K562 (cell line): ENCODE results near the gene BNC2. TPM values are rescaled to one million over a fixed set of nuclear protein-coding genes. Genes with fewer than 3 reads are reported as not detected.

Source experiments
- ATAC-seq: fragments of 200-7000 bp; cut with Tn5 transposase; 3 replicates; pipeline ENCODE4 v1.9.1; 2020; ENCODE audit warnings: moderate library complexity
- BruUV-seq: library from RNA; stranded (reverse); fragments of 400-500 nt; replicated peaks from 2 replicates; lab custom pipeline; 2021; lab: Mats Ljungman, UMichigan
- CTCF ChIA-PET: fragments of 300-600 bp; formaldehyde crosslinking; extraction: SDS; loops from one replicate; lab custom pipeline; 2021; ENCODE audit warnings: low intra/inter-chr PET ratio; lab: Yijun Ruan, JAX
- POLR2A ChIA-PET: fragments of 300-600, 350-650 bp; sonication (Branson Sonifier 250); formaldehyde crosslinking; extraction: SDS; loops from one replicate; lab custom pipeline; 2021; ENCODE audit warnings: antibody characterized with exemption, inconsistent platforms; lab: Yijun Ruan, JAX
- DNase-seq, 4 experiments: peaks; one replicate each; pipeline versions ENCODE4 v3.0.0 to v3.0.0-alpha.2; 2011 to 2018; ENCODE audit warnings: low spot score in 3 of 4, mixed read lengths in 3 of 4; ENCODE audit errors: extremely low read depth in 1 of 4
- FAIRE-seq: peaks from 2 replicates; lab custom pipeline; 2011; peaks lifted over from hg19 to GRCh38; lab: Jason Lieb, UNC
- H2AFZ ChIP-seq: 2 replicates; pipeline ENCODE4 v1.6.0; 2011; ENCODE audit warnings: low read depth, low read length, control low read depth, inconsistent platforms
- H3K27ac ChIP-seq: fragments of 200-600 bp; 3 replicates; pipeline ENCODE4 v1.8.0; 2011; ENCODE audit warnings: low read depth, mild to moderate bottlenecking, control low read depth, inconsistent platforms, low read length, moderate library complexity, mixed read lengths; ENCODE audit errors: extremely low read depth
- H3K27me3 ChIP-seq, 2 experiments: fragments of 300-600 bp in 1 of 2; 2 replicates in 1 of 2; 3 replicates in 1 of 2; pipeline versions ENCODE4 v1.6.0 to v1.8.0; 2011; ENCODE audit warnings: inconsistent platforms in 2 of 2, low read length in 2 of 2, mild to moderate bottlenecking in 1 of 2, mixed read lengths in 1 of 2, moderate library complexity in 1 of 2; ENCODE audit not compliant: control insufficient read depth in 2 of 2, insufficient read depth in 2 of 2
- H3K36me3 ChIP-seq: fragments of 300-600 bp; 3 replicates; pipeline ENCODE4 v1.8.0; 2011; ENCODE audit warnings: mild to moderate bottlenecking, low read length, inconsistent platforms; ENCODE audit not compliant: control insufficient read depth, insufficient read depth
- H3K4me1 ChIP-seq, 2 experiments: fragments of 200-600 bp in 1 of 2; replicated peaks in 1 of 2; 2 replicates in 1 of 2; 3 replicates in 1 of 2; pipeline versions ENCODE4 v1.5.1 to v1.8.0; 2011; ENCODE audit warnings: inconsistent platforms in 2 of 2, low read length in 2 of 2, mild to moderate bottlenecking in 1 of 2, mixed read lengths in 1 of 2, moderate library complexity in 1 of 2; ENCODE audit not compliant: control insufficient read depth in 2 of 2, insufficient read depth in 2 of 2
- H3K4me2 ChIP-seq: 2 replicates; pipeline ENCODE4 v1.6.1; 2011; ENCODE audit warnings: low read length, control low read depth, inconsistent platforms, mixed read lengths; ENCODE audit not compliant: insufficient read depth
- H3K4me3 ChIP-seq: fragments of 200-600 bp; sonication (generic), shearing (Covaris generic); 2 replicates; pipeline ENCODE4 v1.5.1; 2016; ENCODE audit warnings: control low read depth, inconsistent platforms
- H3K79me2 ChIP-seq: fragments of 200-600 bp; 3 replicates; pipeline ENCODE4 v1.8.0; 2011; ENCODE audit warnings: low read length, inconsistent platforms; ENCODE audit not compliant: control insufficient read depth, insufficient read depth
- H3K9ac ChIP-seq, 2 experiments: 2 replicates each; pipeline versions ENCODE4 v1.6.0 to v1.6.1; 2011; ENCODE audit warnings: low read depth in 2 of 2, low read length in 2 of 2, control low read depth in 1 of 2, inconsistent platforms in 1 of 2, mild to moderate bottlenecking in 1 of 2, mixed read lengths in 1 of 2; ENCODE audit not compliant: insufficient read depth in 1 of 2
- H3K9me1 ChIP-seq: one replicate; pipeline ENCODE4 v1.6.0; 2011; ENCODE audit warnings: inconsistent platforms, mild to moderate bottlenecking, low read length, moderate library complexity; ENCODE audit not compliant: control insufficient read depth, insufficient read depth
- H3K9me3 ChIP-seq: replicated peaks from 2 replicates; pipeline ENCODE4 v1.5.1; 2011; ENCODE audit warnings: low read depth, low read length, inconsistent platforms; ENCODE audit not compliant: control insufficient read depth, insufficient read depth
- H4K20me1 ChIP-seq: replicated peaks from 2 replicates; pipeline ENCODE4 v1.6.1; 2011; ENCODE audit warnings: low read length, inconsistent platforms, mixed read lengths; ENCODE audit not compliant: control insufficient read depth, insufficient read depth
- MCM3 ChIP-seq: fragments of 450-650 bp; IDR thresholded peaks from 2 replicates; pipeline ENCODE4 v1.6.1; 2016
- MTA3 ChIP-seq: fragments of 450-650 bp; formaldehyde crosslinking; IDR thresholded peaks from 2 replicates; pipeline ENCODE4 v1.6.1; 2017; ENCODE audit warnings: mild to moderate bottlenecking, borderline replicate concordance
- NELFE ChIP-seq: IDR thresholded peaks from 2 replicates; pipeline ENCODE4 v1.6.1; 2011; ENCODE audit warnings: mild to moderate bottlenecking; ENCODE audit not compliant: insufficient read depth, insufficient read length
- RBBP5 ChIP-seq: fragments of 200-600 bp; sonication (generic); IDR thresholded peaks from 2 replicates; pipeline ENCODE4 v1.6.1; 2012; ENCODE audit warnings: borderline replicate concordance, mild to moderate bottlenecking, low read length, control low read depth, inconsistent platforms; ENCODE audit not compliant: insufficient read depth, poor library complexity, severe bottlenecking
- SMC3 ChIP-seq: conservative IDR thresholded peaks from 2 replicates; pipeline ENCODE4 v1.6.1; 2011; ENCODE audit warnings: low read depth, low read length, improper control_type of control experiment; ENCODE audit not compliant: insufficient read depth
- VEZF1 ChIP-seq: fragments of 200-800 bp; sonication (Bioruptor generic); IDR thresholded peaks from 2 replicates; pipeline ENCODE4 v1.6.1; 2017; ENCODE audit warnings: missing genetic modification characterization, missing compliant biosample characterization
- ZNF184 ChIP-seq: sonication (generic); formaldehyde crosslinking; IDR thresholded peaks from 2 replicates; pipeline ENCODE4 v1.5.0; 2020; ENCODE audit warnings: missing genetic modification reagents
- WGBS: fragments of 100-300 bp; shearing (Covaris generic); methylation state at CpG from one replicate; pipeline ENCODE4 v1.1.6; 2016; ENCODE audit warnings: low coverage, mixed read lengths; ENCODE audit not compliant: insufficient coverage; ENCODE audit errors: missing lambda C conversion rate; 5-methylcytosine and 5-hydroxymethylcytosine counted together
- in situ Hi-C: fragments of 300-500 bp; cut with MboI; formaldehyde crosslinking; loops from 4 replicates; pipeline ENCODE4 v1.15.0; 2018; ENCODE audit warnings: inconsistent platforms, mixed read lengths
- intact Hi-C: fragments of 100-400 bp; cut with micrococcal nuclease; formaldehyde crosslinking; loops from 2 replicates; pipeline ENCODE4 v1.14.2; 2022
- polyA plus RNA-seq, 8 experiments: library from polyadenylated mRNA; depleted of rRNA in 4 of 8; stranded (reverse) in 5 of 8; unstranded in 3 of 8; fragments of >200 nt; fragmentation: Nextera tagmentation in 2 of 8; fragmentation: Illumina TruSeq in 1 of 8; extraction: Ambion mirVana in 2 of 8; extraction: Trizol in 1 of 8; gene quantifications; 2 replicates each; pipeline versions ENCODE4 v1.2.1 to v1.2.3, GENCODE V29; 2011 to 2014; ENCODE audit warnings: inconsistent platforms in 1 of 8, missing spikeins in 1 of 8
- total RNA-seq, 7 experiments: library from RNA; depleted of rRNA in 6 of 7; stranded (reverse); fragments of >200 nt in 6 of 7; fragmentation: Illumina TruSeq in 2 of 7; extraction: Trizol in 2 of 7; gene quantifications; 2 replicates each; pipeline versions ENCODE4 v1.2.1 to v1.2.3, GENCODE V29; 2011 to 2021; ENCODE audit warnings: low replicate concordance in 1 of 7
- TF ChIP-seq, protein P1 (sequence below): IDR thresholded peaks from 3 replicates; pipeline ENCODE4 v1.6.1; 2011; ENCODE audit warnings: borderline replicate concordance, mild to moderate bottlenecking; ENCODE audit not compliant: insufficient read length, insufficient read depth

Gene BNC2
- total and polyA plus RNA-seq, 9 of the 15 experiments (the other 6 are each of a cell fraction or from before 2014, with no cell fraction given): not detected

GRCh38 chr9:16670791-16671190 lies 199.7 kb downstream of the BNC2 start:
- no peak for DNase-seq
- no peaks in the 10 kb centered on the region for H4K20me1 ChIP-seq
- no peaks in the 10 kb centered on the region for H3K79me2 ChIP-seq
- BruUV-seq: no TSS peak
- TF ChIP-seq SMC3 (no peak), MCM3 (no peak), NELFE (no peak), ZNF184 (CRISPR knock-in tag) (no peak), MTA3 (no peak), RBBP5 (no peak), VEZF1 (CRISPR knock-in tag) (no peak)
- TF ChIP-seq, protein P1, sequence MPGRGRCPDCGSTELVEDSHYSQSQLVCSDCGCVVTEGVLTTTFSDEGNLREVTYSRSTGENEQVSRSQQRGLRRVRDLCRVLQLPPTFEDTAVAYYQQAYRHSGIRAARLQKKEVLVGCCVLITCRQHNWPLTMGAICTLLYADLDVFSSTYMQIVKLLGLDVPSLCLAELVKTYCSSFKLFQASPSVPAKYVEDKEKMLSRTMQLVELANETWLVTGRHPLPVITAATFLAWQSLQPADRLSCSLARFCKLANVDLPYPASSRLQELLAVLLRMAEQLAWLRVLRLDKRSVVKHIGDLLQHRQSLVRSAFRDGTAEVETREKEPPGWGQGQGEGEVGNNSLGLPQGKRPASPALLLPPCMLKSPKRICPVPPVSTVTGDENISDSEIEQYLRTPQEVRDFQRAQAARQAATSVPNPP: no peak
- intact Hi-C loops (no loop called here), in situ Hi-C loops (no loop called here)
- no peak overlapping the region for H3K9ac ChIP-seq
- H3K4me3 ChIP-seq: no peak overlapping the region
- 0% methylated on average over 3 of the region's 6 CpGs for WGBS
- H3K9me3 ChIP-seq: no peaks in the 10 kb centered on the region
- no peaks in the 10 kb centered on the region for H3K27me3 ChIP-seq
- no peak overlapping the region for H2AFZ ChIP-seq
- no peaks in the 10 kb centered on the region for H3K4me1 ChIP-seq
- CTCF ChIA-PET: no interaction called here
- no peaks in the 10 kb centered on the region for H3K9me1 ChIP-seq
- H3K36me3 ChIP-seq: no peaks in the 10 kb centered on the region
- no peak overlapping the region for H3K4me2 ChIP-seq
- no peak for FAIRE-seq
- POLR2A ChIA-PET: no interaction called here
- ATAC-seq: no peak
- H3K27ac ChIP-seq: no peak overlapping the region
